IPS-18c (cell line): ENCODE results near the gene SLX4.
"Not testable (repeated sequence)": the region's sequence is repeated elsewhere in the genome, so short reads cannot be mapped to it uniquely, and the experiment has no call there.

Experiments used
- H3K4me3 ChIP-seq: 2 replicates; pipeline ENCODE4 v1.7.0; 2013; ENCODE audit warnings: low read depth, mild to moderate bottlenecking, low read length, moderate library complexity; ENCODE audit not compliant: insufficient read depth
- H3K9me3 ChIP-seq: one replicate; pipeline ENCODE4 v1.6.1; 2013; ENCODE audit warnings: mild to moderate bottlenecking, low read length, moderate library complexity; ENCODE audit not compliant: control insufficient read depth, insufficient read depth

Gene SLX4

GRCh38 chr16:3611146-3611975 lies at the start of gene SLX4:
Gene SLX4, minus strand, starts transcription at chr16:3611606. Its CDS starts 2,642 bp downstream, at chr16:3608964.
- H3K4me3 ChIP-seq = peak within 1 kb of the TSS; percentile 97

GRCh38 chr16:3659251-3659650 lies 47.8 kb upstream of the SLX4 start:
- Histone ChIP-seq H3K4me3 (no peak overlapping the region), H3K9me3 (no peaks in the 10 kb centered on the region)

More at GRCh38 chr16:3611146-3611975, at the start of gene SLX4:
- peaks cover under 1% of the 10 kb centered on the region for H3K9me3 ChIP-seq

- H3K9me3 ChIP-seq = no peaks in the 10 kb centered on the region
- H3K4me3 ChIP-seq = no peak overlapping the region
These were observed 45.4 kb upstream of the SLX4 start for GRCh38 chr16:3656491-3657468.

- not testable (repeated sequence) for H3K9me3 ChIP-seq, H3K4me3 ChIP-seq
These were observed 44.7 kb upstream of the SLX4 start for GRCh38 chr16:3656160-3656490.

- H3K9me3 ChIP-seq = no peaks in the 10 kb centered on the region
- H3K4me3 ChIP-seq = no peak overlapping the region
These were observed 44.2 kb upstream of the SLX4 start for GRCh38 chr16:3655396-3656159.

DNA sequence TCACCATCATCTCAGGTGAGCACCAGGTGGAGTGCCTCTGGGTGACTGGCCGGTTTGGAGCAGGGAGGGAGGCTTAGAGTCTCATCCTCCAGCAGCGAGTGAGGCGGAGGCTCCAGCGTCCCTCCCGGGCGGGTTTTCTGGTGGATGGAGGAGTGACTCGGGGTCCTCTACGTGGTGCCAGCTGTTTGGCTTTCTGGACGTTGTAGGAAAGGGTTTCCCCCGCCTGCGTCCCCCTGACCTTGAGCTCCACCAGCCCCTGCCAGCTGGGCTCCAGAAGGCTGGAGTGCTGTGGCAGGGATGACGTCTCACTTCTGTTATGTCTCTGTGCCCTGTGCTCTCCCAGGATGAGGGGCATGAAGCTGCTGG lies 43.6 kb upstream of the SLX4 start:
- Histone ChIP-seq H3K4me3 (no peak overlapping the region), H3K9me3 (no peaks in the 10 kb centered on the region)

DNA sequence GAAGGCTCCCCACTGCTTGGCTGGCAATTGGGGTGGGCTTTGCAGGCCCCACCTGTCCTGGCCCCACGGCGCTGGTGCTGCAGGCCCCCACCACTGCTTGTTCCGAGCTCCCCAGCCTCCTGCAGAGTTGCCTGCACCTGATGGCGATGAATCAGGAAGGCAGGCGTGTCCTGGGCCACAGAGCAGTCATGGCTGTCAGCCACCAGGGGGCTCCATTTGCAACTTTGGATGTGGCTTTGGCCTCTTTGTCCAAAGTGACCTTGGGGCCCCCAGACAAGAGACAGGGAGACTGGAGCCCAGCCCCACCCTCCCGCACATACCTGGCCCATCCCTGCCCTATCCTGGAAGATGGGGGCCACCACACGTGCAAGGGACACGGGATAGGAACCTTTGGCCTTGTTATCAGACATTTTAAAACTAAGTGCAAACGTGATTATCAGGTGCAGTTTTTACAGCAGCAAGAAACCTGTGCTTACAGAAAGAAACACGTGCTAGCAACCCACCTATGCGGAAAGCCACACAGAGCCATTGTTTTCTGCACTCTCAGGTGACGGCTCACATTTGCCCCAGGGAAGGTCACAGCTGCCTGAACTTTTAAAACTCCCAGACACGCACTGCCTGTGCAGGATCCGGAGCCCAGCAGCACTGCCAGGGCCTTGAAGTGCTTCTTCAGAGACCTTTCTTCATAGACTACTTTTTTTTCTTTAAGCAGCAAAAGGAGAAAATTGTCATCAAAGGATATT lies 43.0 kb upstream of the SLX4 start, which contains the start of gene DNASE1:
DNASE1 (plus strand) TSS at position 443 of the 743 bp plus-strand sequence. CDS start 683 bp downstream, outside the sequence.
- H3K4me3 ChIP-seq = no peak within 1 kb of the TSS
- H3K9me3 ChIP-seq = no peaks in the 10 kb centered on the region

DNA sequence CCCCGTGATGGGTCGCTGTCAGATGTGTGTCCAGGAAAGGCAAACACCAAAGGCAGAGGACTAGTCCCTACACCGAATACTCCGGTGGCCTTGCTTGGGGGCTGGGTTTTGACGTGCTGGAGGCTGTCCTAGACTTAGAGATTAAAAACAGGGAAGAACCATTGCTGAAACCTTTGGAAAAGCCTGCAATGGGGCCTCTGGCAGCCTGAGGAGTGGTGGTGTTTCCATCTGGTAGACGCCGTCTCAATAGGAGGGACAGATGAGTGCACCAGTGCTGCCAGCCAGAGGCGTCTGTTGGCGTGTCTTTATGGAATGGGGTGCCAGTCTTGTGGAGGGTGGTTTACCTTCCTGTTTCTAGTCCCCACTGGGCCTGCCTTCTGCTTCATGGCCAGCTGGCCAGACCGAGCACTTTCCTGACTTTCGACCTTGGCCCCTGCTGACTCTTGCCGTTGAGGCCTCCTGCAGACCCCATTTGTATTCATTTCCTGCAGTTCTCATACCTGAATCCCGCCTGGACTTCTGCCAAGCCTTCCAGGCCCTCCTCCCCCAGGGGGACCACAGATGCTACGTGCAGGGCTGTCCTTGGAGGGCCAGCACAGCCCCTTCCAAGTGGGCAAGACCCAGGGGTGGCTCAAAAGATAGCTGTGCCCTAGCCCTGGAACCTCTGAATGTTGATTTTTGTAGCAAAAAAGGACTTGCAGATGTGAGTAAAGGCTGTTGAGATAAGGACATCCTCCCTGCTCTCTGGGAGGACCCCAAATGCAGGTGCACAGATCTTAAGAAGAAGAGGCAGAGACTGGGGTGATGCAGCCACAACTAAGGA lies 41.2 kb upstream of the SLX4 start:
- H3K4me3 ChIP-seq = no peak overlapping the region
- no peaks in the 10 kb centered on the region for H3K9me3 ChIP-seq

- H3K4me3 ChIP-seq = no peak overlapping the region
- no peaks in the 10 kb centered on the region for H3K9me3 ChIP-seq
These were observed 40.3 kb upstream of the SLX4 start for GRCh38 chr16:3651461-3652372.

DNA sequence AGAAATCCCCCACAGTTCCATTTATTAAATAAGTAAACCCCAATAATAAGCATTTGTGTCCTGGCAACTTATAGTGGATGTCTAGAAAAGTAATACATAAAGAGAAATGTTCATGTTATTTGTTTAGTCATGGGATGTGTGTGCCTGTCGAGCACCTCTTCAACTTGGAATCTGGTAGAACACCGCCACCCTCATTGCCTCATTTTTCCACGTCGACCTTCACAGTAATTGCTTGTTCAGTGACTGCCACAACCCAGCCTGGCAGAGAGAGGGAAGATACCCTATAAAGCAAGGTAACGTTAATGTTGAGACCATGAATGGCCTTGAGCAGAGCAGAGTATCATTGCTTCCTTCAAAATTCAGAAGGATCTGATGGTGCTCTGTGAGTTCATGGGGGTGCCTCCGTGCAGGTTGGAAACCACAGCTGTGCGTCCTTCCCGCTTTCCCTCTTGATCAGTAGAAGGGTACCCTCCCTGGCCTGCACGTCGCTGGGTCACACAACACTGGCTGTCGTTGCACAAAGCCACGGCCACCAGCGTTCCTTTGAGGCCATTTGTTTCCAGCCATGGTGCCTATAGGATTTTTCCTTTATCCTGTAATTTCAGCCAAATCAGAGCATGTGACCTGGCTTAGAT lies 39.3 kb upstream of the SLX4 start:
- Histone ChIP-seq H3K4me3 (no peak overlapping the region), H3K9me3 (no peaks in the 10 kb centered on the region)

GRCh38 chr16:3646348-3646920 lies 35.0 kb upstream of the SLX4 start:
- Histone ChIP-seq H3K4me3 (no peak overlapping the region; the same call in 1 of the 2 replicates), H3K9me3 (no peaks in the 10 kb centered on the region)

- H3K9me3 ChIP-seq = no peaks in the 10 kb centered on the region
- H3K4me3 ChIP-seq = no peak overlapping the region
These were observed 34.3 kb upstream of the SLX4 start for GRCh38 chr16:3645504-3646347.

DNA sequence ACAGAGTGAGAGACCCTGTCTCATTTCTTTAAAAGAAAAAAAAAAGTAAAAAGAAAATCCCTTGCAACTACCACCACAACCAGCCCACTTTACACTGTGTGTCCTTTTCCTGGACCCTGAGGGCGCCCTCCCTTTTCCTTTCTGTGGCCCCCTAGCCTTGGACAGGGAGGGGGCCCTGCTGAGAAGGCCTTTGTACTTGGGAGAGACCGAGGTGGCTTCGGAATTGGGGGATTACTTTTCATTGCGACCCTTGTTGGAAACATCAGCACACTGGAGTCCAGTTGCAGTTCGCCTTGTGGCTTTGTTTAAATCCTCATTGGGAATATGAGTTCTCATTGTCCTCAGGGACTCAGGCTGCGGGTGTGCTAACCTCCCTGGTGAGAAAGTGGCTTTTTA lies 33.7 kb upstream of the SLX4 start:
- no peak overlapping the region for H3K4me3 ChIP-seq

More for the DNA sequence above, 33.7 kb upstream of the SLX4 start:
- no peaks in the 10 kb centered on the region for H3K9me3 ChIP-seq
